ENCODE measurements around the gene STX7.

Gene STX7

GRCh38 chr6:132475925-132476324 lies 37.0 kb downstream of the STX7 start:
- DNase-seq = no peak

- DNase-seq = no peak
Measured at GRCh38 chr6:132471787-132472186, 41.1 kb downstream of the STX7 start.

- DNase-seq = no peak
Measured at GRCh38 chr6:132466952-132467351, 46.0 kb downstream of the STX7 start.

GRCh38 chr6:132465530-132466485 lies 47.1 kb downstream of the STX7 start:
- no peak for DNase-seq

GRCh38 chr6:132464538-132465256 lies 48.2 kb downstream of the STX7 start:
- DNase-seq = no peak

GRCh38 chr6:132461958-132462357 lies 51.0 kb downstream of the STX7 start:
- no peak for DNase-seq

- no peak for DNase-seq
Measured at GRCh38 chr6:132459605-132459952, 53.3 kb downstream of the STX7 start.

GRCh38 chr6:132458887-132459604 lies 53.9 kb downstream of the STX7 start:
- no peak for DNase-seq

- DNase-seq = no peak
Measured at GRCh38 chr6:132456700-132457143, 56.2 kb downstream of the STX7 start.

- DNase-seq = no peak
Measured at GRCh38 chr6:132446855-132447241, 66.1 kb downstream of the STX7 start.

GRCh38 chr6:132446141-132446854 lies 66.6 kb downstream of the STX7 start:
- no peak for DNase-seq

- DNase-seq = no peak
Measured at GRCh38 chr6:132445201-132445951, 67.5 kb downstream of the STX7 start.

GRCh38 chr6:132443206-132443605 lies 69.7 kb downstream of the STX7 start:
- peak; percentile 40 for DNase-seq

- DNase-seq = no peak
Measured at GRCh38 chr6:132430110-132430509, 82.8 kb downstream of the STX7 start.

GRCh38 chr6:132425176-132425575 lies 87.7 kb downstream of the STX7 start:
- DNase-seq = no peak

GRCh38 chr6:132423839-132424238 lies 89.1 kb downstream of the STX7 start:
- DNase-seq = no peak

GRCh38 chr6:132418235-132418965 lies 94.5 kb downstream of the STX7 start:
- no peak for DNase-seq

- DNase-seq = no peak
Measured at GRCh38 chr6:132414761-132415160, 98.2 kb downstream of the STX7 start.

- no peak for DNase-seq
Measured at GRCh38 chr6:132414322-132414721, 98.6 kb downstream of the STX7 start.

- DNase-seq = no peak
Measured at GRCh38 chr6:132413499-132413802, 99.5 kb downstream of the STX7 start.

All from NCI-H524 treated with DMSO at 0.1 percent for 48 hours (cell line).